Stimulated activated CD8-positive, alpha-beta memory T cell treated with anti-CD3 and anti-CD28 coated beads, Interleukin-7, amount 100 ng/mL, for 24 hours (primary cell): ENCODE measurements around the gene JAKMIP3.

Experiments used
- DNase-seq: peaks from one replicate; pipeline ENCODE4 v3.0.0-alpha.2; 2020; ENCODE audit warnings: low read depth

Gene JAKMIP3

GRCh38 chr10:132097609-132098377, 32.0 kb downstream of the JAKMIP3 start:
- DNase-seq, result no peak

- no peak for DNase-seq
Measured at GRCh38 chr10:132098539-132099388, 33.0 kb downstream of the JAKMIP3 start.

DNA sequence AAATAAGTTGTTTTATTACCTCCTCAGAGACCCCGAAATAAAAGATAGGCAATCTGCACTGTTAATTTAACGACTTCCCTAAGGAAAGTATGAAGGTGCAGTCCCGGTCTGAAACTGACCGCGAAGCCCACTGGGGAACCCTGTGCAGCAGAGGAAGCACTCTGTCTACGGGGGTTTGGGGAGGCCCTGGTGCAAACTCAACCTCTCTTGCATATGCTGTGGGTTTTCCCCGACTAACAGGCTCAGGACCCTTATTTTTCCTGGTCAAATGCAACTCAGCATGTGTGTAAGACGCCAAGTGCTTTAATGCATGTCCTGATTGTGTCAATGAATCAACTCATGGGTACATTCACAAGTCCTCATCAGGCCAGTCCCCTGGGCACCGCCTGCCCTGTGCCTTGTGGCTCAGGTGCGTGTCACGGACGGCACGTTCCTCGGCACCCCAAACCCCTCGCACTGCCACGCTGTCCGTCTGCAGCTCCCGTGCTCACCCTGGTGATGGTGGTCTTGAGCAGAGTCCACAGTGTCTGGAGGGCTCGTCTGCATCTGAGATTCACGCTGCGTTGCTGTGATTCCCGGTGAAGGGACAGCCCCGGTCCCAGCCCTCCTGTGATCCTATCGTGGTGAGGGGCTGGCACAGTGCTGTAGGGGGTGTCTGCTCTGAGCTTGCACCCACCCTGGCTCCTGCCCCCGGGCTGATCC, 33.8 kb downstream of the JAKMIP3 start:
- DNase-seq, result no peak

- no peak for DNase-seq
Measured at GRCh38 chr10:132100091-132100481, 34.3 kb downstream of the JAKMIP3 start.

GRCh38 chr10:132100556-132101349, 35.0 kb downstream of the JAKMIP3 start:
- DNase-seq, result no peak

GRCh38 chr10:132101529-132101928, 35.8 kb downstream of the JAKMIP3 start:
- no peak for DNase-seq

DNA sequence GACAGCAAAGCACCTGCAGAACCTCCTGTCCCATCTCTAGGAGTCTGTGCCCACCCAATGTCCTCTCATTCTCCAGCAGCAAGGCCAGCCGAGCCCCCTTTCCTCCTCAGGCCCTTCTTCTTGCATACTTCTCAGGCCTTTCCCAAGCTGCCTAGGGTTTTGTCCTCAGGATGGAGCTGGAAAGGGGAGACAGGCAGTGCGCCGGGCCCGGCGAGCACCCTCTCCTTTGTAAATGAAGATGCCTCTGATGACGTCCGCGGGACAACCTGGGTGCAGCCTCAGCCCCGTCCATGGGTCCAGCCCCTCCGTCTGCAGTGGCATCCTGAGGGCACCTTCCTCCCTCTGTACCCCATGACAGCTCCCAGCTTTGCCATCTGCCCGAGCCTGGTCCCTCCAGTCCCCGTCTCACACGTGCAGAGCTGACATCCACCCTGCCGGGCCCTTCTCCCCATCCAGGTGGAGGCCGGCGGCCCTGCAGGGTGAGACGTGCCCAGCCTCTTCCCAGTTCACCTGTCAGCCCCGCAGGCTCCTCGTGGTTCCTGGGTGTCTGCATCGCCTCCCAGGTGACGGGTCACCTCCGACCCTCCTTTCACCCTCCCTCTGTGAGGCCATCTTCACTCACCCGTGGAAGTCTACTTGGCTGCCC, 36.4 kb downstream of the JAKMIP3 start:
- no peak for DNase-seq

DNA sequence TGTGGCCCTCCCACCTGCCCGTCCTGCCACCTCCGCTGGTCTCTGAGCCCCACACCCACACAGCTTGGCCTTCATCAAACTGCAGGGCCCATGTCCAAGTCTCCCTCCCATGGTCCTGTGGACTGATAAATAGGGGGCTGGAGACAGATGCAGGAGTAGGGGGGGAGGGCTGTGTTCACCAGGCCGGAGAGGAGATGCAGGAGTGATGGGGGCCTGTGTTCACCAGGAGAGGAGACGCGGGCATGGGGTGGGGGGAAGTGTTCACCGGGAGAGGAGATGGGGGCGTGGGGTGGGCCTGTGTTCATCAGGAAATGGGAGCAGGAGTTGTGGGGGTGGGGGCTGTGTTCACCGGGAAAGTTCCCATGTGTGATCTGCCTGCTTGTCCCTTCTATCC, 37.0 kb downstream of the JAKMIP3 start:
- no peak for DNase-seq

GRCh38 chr10:132103116-132103910, 37.6 kb downstream of the JAKMIP3 start:
- no peak for DNase-seq

DNA sequence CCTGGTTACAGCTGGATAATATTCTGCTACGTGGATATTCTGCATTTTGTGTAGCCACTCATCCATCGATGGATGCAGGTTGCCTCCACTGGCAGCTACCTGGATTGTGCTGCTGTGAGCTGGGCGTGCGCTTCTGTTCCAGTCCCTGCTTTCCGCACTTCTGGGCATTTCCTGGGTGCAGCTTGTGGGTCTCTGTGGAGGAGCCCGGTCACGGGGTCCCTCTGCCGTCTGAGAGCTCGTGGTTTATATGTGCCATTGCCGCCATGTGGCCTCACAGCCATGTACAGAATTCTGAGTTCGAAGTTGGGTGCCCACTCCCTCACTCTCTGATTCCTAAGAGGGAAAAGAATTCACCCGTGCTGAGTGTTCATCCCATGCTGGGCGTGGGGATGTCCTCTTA, 38.3 kb downstream of the JAKMIP3 start:
- DNase-seq, result no peak

GRCh38 chr10:132104471-132105301, 38.9 kb downstream of the JAKMIP3 start:
- no peak for DNase-seq

- no peak for DNase-seq
Measured at GRCh38 chr10:132105302-132105995, 39.7 kb downstream of the JAKMIP3 start.

GRCh38 chr10:132106431-132106830, 40.7 kb downstream of the JAKMIP3 start:
- DNase-seq, result no peak

GRCh38 chr10:132107186-132107948, 41.6 kb downstream of the JAKMIP3 start:
- no peak for DNase-seq

DNA sequence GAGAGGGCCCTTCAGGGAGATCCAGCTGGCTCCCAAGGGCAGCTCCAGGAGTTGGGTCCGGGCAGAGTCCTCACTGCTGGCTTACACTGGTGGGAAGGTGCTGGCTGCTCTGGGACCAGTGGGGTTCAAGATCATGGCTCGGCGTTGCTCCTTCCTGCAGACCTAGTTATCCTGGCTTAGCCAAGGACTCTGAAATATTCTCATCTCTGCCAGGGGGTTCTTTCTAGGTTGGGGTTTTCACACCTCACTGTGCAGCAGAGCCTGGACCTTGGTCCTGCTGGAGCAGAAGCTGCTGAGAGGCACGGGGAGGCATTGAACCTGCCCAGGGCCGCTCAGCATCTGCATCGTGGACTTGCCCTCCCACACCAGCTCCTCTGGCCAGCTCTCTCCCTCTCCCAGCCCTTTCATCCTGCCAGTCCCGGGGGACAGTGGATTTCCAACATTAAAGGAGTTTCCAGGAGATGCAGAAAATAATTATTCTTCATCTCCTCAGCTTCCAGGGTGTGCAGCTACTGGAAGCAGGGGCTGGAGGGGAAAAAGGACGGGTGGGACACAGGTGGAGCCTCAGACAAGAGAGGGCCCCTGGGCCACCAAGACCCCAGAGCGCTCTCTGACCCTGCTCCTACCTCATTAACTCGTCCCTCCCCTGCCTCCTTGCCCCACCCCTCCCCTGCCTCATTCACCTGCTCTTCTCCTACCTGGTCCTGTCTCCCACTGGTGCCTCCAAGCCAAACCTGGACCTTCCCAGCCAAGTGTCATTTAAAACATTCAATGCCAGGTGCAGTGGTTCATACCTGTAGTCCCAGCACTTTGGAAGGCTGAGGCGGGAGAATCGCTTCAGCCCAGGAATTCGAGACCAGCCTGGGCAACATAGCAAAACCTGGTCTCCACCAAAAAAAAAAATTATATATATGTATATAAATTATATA, 42.5 kb downstream of the JAKMIP3 start:
- DNase-seq, result no peak

DNA sequence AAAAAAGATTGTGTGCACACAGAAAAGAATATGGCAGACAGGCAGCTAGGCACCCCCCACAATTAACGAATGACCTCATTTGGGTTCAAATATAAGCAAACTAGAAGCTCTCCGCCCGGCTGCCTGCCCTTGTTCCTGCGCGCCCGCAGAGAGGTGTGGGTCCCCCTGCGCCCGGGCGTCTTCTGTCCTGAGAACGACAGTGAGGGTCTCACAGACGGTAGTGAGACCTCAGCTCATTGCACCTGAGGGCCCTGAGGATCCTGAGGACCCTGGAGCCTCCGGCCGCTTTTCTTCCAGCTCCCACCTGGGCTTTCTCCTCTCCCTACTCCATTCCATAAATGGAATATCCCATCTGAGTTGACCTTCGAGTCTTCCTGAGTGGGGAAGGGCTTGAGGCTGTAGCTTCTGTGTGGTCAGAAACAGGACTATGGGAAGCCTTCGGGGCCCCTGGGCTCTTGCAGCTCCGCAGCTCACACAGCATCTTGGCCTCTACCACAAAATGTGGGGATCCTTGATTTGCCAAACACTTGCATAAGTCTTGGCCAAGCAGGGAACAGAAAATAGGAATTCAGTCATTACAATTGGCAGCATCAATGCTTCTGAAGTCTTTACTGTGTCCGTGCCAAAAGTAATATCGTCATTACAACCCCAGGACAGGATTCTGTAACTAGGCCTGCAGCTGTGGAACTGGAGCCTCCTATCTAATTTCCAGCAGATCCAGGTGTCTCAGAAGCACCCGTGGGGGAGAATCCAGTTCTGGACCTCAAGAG, 43.8 kb downstream of the JAKMIP3 start:
- no peak for DNase-seq
